ENCODE results near the gene HDAC4.
"Not testable (repeated sequence)": the region's sequence is repeated elsewhere in the genome, so short reads cannot be mapped to it uniquely, and the experiment has no call there.

HDAC4 gene

GRCh38 chr2:239184968-239185903 is 215.6 kb downstream of the HDAC4 start:
- DNase-seq (ENCODE audit: low read depth), result no peak

DNA sequence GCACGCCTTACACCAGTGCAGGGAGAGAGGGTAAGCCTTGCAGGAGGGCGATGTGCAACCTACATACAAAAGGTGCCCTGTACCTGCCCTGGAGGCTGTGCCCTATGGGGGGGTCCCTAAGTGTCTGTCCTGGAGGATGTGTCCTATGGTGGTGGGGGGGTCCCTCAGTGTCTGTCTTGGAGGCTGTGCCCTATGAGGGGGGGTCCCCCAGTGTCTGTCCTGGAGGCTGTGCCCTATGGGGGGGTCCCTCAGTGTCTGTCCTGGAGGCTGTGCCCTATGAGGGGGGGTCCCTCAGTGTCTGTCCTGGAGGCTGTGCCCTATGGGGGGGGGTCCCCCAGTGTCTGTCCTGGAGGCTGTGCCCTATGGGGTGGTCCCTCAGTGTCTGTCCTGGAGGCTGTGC is 216.6 kb downstream of the HDAC4 start:
- no peak for DNase-seq (ENCODE audit: low read depth)

DNA sequence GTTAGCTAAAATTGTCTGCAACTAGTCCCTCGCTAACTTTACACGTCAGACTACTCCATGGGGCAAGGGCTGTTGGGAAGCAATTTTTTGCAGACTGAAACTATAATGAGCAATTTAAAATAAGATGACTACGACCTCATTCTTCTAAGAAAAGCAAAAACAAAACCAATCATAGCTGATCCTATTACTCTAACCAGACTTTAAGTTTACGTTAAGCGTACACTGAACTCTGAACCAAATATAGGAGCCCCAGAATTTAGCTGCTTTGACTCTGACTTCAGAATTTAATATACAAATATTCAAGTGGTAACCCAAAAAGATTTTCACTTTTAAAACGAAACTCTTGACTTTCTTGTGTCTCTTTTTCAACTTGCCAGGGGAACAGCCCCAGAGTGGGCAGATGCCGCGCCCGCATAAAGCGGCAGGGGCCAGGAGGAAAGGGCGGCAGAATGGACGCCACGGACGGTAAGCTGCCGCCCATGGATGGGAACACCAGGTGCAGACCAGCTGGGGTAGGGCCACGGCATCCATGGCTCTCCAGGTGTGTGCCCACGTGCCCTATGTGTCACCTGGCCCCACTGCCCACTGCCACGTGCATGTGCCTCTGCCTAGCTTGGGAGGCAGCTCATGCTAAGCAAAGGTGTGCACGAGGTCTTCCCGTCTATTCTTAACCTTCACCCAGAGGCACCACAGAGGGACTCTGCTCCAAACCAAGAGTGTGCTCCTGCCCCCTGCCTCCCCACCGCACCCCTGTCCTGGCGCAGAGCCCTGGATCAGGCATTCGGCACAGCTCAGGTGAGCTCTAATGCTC is 217.6 kb downstream of the HDAC4 start:
- no peak for DNase-seq (ENCODE audit: low read depth)

DNA sequence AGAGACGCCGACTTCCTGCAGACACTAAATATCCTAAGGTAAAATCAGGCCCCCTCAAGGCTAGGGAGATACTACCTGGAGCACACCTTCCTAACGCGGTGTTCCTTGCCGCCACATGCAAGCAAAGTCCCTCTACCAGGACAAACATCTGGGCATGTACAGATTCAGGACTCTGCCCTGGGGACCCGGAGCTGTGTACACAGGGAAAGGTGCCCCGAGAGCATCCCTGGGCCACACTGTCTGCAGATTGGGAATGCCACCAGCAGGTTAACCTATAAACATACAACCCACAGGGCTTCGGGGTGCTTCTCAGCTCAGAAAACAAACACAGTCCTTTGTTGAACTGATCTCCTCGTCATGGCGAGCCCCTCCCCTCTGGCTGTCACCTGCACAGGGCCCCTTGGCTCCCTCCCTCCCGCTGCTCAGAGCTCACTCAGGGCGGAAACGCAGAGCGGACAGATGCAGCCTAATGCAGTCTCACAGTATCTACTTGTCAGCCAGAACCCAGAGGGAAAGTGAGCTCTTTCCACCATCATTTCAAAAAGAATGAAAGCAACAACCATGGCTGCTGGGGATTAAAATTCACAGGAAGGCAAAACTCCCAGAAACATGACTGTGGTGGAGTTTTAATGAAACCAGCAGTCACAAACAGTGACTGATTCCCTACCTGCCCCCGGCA is 218.8 kb downstream of the HDAC4 start:
- DNase-seq (ENCODE audit: low read depth), result no peak

DNA sequence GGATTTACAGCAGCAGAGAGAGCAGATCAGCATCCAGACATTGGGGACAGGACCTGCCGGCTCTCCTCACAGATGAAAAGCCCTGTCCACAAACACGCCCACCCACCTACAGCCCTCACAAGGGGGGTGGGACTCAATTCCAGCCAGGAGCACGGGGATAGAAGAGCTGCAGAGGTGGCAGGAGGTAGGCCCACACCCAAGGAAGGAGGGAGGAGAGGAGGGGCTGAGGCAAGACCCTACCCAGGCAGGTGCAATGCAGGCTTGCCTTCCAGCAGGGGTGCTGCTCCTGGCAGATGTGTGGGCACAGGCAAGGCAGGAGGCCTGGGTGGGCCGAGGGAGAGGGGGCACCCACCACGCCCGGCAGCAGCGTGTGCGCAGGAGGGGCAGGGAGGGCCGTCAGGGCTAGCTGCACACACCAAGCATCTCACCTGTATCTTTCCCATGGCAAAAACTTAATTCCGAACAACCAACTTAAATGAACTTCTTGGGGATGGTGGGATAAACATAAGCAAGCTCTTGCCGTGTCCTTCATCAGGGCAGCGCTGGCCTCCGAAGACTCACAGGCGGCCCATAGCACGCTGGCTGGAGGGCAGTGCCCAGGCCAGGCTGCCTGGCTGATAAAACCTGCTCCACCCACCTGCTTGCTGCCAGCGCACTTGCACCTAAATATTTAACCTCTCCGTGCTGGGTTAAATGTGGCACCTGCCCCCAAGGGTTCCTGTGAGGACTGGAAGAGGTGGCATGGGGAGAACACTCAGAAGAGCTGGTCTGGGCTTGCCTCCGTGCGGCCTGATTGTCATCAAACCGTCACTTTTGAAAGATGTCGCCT is 219.5 kb downstream of the HDAC4 start:
- DNase-seq (ENCODE audit: low read depth), result no peak

- DNase-seq (ENCODE audit: low read depth), result no peak
These were observed 220.2 kb downstream of the HDAC4 start for GRCh38 chr2:239180526-239181073.

DNA sequence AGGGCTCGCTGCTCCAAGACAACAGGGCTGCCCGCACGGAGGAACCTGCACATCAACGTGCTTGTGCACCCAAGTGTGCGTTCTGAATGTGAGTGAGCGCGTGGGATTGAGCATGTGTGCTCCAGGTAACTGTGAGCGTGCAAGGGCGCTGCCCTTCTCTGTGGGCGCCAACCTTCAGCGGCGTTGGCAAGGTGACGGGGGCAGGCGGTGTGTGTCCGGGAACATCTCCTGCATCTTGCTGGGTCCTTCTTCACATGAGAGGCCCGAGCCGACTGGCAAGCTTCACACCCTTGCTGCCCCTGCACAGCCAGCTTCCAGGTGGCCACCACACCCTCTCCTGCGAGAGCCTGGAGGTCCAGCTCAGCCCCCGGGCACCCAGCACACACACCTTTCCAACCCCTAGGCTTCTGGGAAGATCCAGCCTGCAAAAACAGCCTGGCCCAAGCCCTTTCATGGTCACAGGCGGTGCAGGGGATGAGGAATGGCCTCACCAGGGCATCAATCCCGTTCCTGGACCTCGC is 220.9 kb downstream of the HDAC4 start:
- no peak for DNase-seq (ENCODE audit: low read depth)

DNA sequence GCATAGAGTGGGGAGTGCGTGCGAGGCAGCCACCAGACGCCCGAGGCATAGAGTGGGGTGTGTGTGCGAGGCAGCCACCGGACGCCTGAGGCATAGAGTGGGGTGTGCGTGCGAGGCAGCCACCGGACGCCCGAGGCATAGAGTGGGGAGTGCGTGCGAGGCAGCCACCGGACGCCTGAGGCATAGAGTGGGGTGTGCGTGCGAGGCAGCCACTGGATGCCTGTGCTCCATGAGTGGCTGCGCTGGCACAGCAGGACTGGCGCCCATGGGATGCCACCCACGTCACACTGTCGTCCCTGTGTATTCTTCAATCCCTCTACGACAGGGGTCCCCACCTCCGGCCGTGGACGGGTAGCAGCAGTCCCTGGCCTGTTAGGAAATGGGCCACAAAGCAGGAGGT is 221.9 kb downstream of the HDAC4 start:
- no peak for DNase-seq (ENCODE audit: low read depth)

GRCh38 chr2:239178484-239178883 is 222.3 kb downstream of the HDAC4 start:
- DNase-seq (ENCODE audit: low read depth), result no peak

- DNase-seq (ENCODE audit: low read depth), result no peak
These were observed 222.9 kb downstream of the HDAC4 start for GRCh38 chr2:239177908-239178307.

DNA sequence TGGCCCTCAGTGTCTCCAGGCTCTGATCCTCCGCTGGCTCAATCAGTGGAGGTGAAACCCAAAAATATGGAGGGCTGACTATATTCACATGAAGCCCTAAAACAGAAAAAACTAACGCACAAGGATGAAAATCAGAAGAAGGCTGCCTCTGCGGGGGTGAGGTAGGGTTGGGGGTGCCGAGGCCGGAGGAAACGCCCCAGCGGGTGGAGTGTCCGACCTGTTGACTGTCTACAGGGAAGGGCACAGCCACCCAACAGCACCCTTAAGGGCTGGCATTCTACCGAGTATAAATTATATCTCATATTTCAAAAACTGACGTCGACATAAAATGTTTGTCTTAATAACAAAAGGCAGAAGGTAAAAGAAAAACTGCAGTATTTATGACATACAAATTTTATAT is 223.5 kb downstream of the HDAC4 start:
- DNase-seq (ENCODE audit: low read depth), result no peak

DNA sequence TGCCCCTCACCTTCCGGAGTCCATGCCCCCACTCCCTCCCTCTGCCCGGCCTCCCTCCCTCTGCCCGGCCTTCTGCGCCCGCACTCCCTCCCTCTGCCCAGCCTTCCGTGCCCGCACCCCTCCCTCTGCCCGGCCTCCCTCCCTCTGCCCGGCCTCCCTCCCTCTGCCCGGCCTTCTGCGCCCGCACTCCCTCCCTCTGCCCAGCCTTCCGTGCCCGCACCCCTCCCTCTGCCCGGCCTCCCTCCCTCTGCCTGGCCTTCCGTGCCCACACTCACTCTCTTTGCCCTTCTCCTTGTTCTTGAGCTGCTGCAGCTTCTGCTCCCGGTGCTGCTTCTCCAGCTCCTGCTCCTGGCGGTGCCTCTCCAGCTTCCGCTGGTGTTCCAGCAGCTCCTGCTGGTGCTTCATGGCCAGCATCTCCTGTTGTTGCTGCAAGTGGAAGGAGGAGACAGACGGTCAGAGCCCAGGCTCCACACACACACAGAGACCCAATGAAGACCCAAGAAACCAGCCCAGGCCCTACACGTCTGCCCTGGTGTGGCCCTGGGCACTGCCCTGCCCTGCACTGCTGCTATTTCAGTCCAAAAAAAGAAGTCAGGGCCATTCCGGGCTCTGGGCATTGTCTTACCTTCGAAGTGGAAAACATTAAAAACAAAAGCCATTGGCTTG is 224.5 kb downstream of the HDAC4 start:
- not testable (repeated sequence) for DNase-seq (ENCODE audit: low read depth)

DNA sequence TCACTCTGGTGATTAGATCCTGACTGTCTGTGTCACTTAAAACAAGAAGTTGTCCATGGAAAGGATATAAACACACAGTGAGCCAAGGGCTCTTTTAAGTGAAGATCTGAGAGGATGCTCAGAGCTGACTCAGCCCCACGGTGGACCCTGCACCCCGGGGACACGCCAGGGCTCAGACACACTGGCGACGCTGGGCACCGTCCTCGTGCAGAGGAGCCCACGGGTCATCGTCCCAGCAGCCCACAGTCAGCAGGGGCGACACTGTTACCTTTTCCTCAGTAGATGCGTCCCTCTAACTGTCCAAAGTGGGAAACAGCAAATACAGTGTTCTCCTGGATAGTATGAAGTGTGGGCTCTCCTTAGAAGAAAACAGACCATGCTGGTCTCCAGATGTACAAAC is 225.6 kb downstream of the HDAC4 start:
- no peak for DNase-seq (ENCODE audit: low read depth)

GRCh38 chr2:239173301-239173700 is 227.5 kb downstream of the HDAC4 start:
- no peak for DNase-seq (ENCODE audit: low read depth)

GRCh38 chr2:239171643-239172042 is 229.2 kb downstream of the HDAC4 start:
- no peak for DNase-seq (ENCODE audit: low read depth)

DNA sequence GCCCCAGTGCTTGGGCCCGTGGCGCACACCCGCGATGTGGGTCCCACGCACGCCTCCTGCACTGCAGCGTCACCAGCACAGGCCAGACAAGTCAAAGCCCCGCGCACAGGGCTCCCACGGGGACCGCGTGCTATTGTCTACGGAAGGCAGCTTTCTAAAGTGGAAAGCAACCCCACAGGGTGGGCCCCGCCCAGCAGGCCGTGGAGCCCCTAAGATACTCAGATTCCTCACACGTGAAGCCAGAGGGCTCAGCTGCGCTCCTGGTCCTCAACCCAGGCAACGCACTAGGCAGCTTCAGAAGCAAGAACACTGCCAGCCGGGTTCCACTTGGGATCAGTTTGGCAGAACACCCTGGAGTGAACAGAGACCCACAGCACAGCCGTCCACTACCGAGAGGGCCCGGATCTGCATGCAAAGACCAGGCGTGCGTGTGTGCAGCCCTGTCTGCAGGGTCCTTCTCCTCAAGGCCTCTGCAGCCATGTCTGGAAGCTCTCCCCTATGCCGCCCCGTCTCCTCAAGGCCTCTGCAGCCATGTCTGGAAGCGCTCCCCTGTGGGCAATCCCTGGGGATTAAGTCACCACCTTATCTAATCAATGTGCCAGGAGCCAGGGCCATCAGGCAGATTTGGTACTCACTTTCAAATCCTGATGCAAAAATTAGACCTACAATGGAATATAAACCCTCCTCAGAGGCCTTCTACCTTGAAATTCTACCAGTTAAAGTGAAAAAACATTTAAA is 231.3 kb downstream of the HDAC4 start:
- DNase-seq (ENCODE audit: low read depth), result no peak

DNA sequence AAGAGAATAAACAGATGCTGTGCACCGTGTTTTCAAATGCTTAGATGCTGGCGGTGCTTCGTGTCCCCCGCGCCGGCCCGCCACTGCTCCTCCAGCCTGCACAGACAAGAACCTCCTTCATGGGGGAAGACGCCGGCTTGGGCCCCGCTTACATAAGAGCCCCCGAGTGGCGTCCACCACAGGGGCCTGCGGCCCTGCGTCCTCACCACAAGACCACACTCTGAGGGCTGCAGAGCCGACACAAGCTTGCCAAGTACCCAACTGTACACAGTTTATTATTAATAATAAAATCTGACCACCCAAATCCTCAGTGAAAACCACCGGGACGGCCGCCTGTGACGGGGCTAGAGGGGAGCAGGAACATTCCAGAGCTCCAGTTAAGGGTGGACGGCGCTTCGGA is 232.2 kb downstream of the HDAC4 start:
- DNase-seq (ENCODE audit: low read depth), result no peak

- DNase-seq (ENCODE audit: low read depth), result no peak
These were observed 232.9 kb downstream of the HDAC4 start for GRCh38 chr2:239167766-239168444.

DNA sequence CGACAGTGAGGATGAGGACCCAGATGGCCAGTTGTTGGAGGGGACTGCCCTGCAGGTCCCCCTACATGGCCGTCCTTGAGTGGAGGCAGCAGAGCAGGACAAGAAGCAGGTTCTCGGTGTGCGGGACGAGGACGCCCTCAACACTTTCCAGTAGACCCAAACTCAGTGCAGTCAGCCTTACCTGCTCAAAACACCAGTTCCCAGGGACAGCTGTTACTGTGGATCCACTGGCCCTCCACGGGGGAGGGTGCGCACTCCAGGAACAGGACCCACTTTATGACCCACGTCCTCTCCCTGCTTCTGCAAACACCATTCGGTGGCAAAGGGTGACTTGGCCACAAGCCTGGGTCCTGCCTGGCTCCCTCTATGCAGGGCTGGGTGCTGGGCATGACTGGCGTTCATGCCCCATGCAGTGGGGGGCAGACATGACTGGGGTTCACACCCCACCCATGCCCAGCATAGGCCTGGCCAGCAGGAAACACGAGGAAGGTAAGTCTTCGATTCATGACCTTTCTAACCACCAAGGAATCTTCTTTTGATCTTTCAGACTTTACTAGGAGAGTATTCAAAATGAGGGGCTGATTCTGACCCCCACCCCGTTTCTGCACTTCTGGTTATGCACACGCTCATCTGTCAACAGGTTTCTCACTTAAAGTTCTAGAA is 233.7 kb downstream of the HDAC4 start:
- no peak for DNase-seq (ENCODE audit: low read depth)
